Muscle layer of colon (tissue), 2 donors: ENCODE measurements around the gene DOHH.

Experiments used
- H3K27ac ChIP-seq: one replicate; pipeline ENCODE4 v1.7.0; 2013; ENCODE audit warnings: low read depth, mild to moderate bottlenecking, low read length, moderate library complexity
- H3K27me3 ChIP-seq, 2 donors: one replicate each; pipeline ENCODE4 v1.7.0; 2013; ENCODE audit warnings: low read length in 2 of 2, mild to moderate bottlenecking in 2 of 2; ENCODE audit not compliant: insufficient read depth in 2 of 2, control insufficient read depth in 1 of 2
- H3K36me3 ChIP-seq: one replicate; pipeline ENCODE4 v1.7.0; 2013; ENCODE audit warnings: mild to moderate bottlenecking, low read length; ENCODE audit not compliant: insufficient read depth
- H3K4me1 ChIP-seq: one replicate; pipeline ENCODE4 v1.7.0; 2013; ENCODE audit warnings: mild to moderate bottlenecking, low read length; ENCODE audit not compliant: insufficient read depth
- H3K4me3 ChIP-seq, 2 donors: one replicate each; pipeline ENCODE4 v1.7.0; 2013; ENCODE audit warnings: low read length in 2 of 2, low read depth in 1 of 2, mild to moderate bottlenecking in 1 of 2, moderate library complexity in 1 of 2
- H3K9ac ChIP-seq: one replicate; pipeline ENCODE4 v1.7.0; 2013; ENCODE audit warnings: low read length
- H3K9me3 ChIP-seq: one replicate; pipeline ENCODE4 v1.7.0; 2013; ENCODE audit warnings: mild to moderate bottlenecking, low read length
- donor health status: abdominal sarcoma.
- donor health status: Adenocarcinoma of cecum.

Gene DOHH

GRCh38 chr19:3524078-3524842 is 23.8 kb upstream of the DOHH start:
- no peak overlapping the region for H3K9ac ChIP-seq
- peaks cover 54% of the 10 kb centered on the region for H3K36me3 ChIP-seq
- H3K27me3 ChIP-seq: no peaks in the 10 kb centered on the region
- H3K27ac ChIP-seq: no peak overlapping the region
- H3K4me1 ChIP-seq: no peaks in the 10 kb centered on the region
- H3K9me3 ChIP-seq: no peaks in the 10 kb centered on the region
- H3K4me3 ChIP-seq: no peak overlapping the region

- no peaks in the 10 kb centered on the region for H3K4me1 ChIP-seq
- no peak overlapping the region for H3K9ac ChIP-seq
- H3K9me3 ChIP-seq: no peaks in the 10 kb centered on the region
- H3K36me3 ChIP-seq: peaks cover 55% of the 10 kb centered on the region
- H3K4me3 ChIP-seq: no peak overlapping the region
- no peak overlapping the region for H3K27ac ChIP-seq
- H3K27me3 ChIP-seq: no peaks in the 10 kb centered on the region
Measured at GRCh38 chr19:3523361-3524077, 23.0 kb upstream of the DOHH start.

- no peak overlapping the region for H3K4me3 ChIP-seq
- H3K27ac ChIP-seq: no peak overlapping the region
- no peaks in the 10 kb centered on the region for H3K27me3 ChIP-seq
- H3K36me3 ChIP-seq: peaks cover 49% of the 10 kb centered on the region
- no peaks in the 10 kb centered on the region for H3K4me1 ChIP-seq
- no peaks in the 10 kb centered on the region for H3K9me3 ChIP-seq
- H3K9ac ChIP-seq: no peak overlapping the region
Measured at GRCh38 chr19:3522421-3523360, 22.2 kb upstream of the DOHH start.

GRCh38 chr19:3521104-3521445 is 20.6 kb upstream of the DOHH start:
- H3K36me3 ChIP-seq: peaks cover 34% of the 10 kb centered on the region
- H3K4me3 ChIP-seq: no peak overlapping the region
- no peak overlapping the region for H3K27ac ChIP-seq
- peaks cover 7% of the 10 kb centered on the region for H3K4me1 ChIP-seq
- no peaks in the 10 kb centered on the region for H3K9me3 ChIP-seq
- H3K27me3 ChIP-seq: no peaks in the 10 kb centered on the region
- H3K9ac ChIP-seq: no peak overlapping the region

- no peaks in the 10 kb centered on the region for H3K9me3 ChIP-seq
- peaks cover 29% of the 10 kb centered on the region for H3K36me3 ChIP-seq
- no peak overlapping the region for H3K4me3 ChIP-seq
- H3K4me1 ChIP-seq: peaks cover 8% of the 10 kb centered on the region
- H3K27ac ChIP-seq: no peak overlapping the region
- no peaks in the 10 kb centered on the region for H3K27me3 ChIP-seq
- no peak overlapping the region for H3K9ac ChIP-seq
Measured at GRCh38 chr19:3520166-3521103, 20.0 kb upstream of the DOHH start.

GRCh38 chr19:3519126-3519525 is 18.7 kb upstream of the DOHH start:
- H3K4me3 ChIP-seq: no peak overlapping the region
- peaks cover 8% of the 10 kb centered on the region for H3K4me1 ChIP-seq
- H3K9me3 ChIP-seq: no peaks in the 10 kb centered on the region
- H3K27me3 ChIP-seq: no peaks in the 10 kb centered on the region
- H3K27ac ChIP-seq: no peak overlapping the region
- no peak overlapping the region for H3K9ac ChIP-seq
- H3K36me3 ChIP-seq: peaks cover 20% of the 10 kb centered on the region

GRCh38 chr19:3518659-3519058 is 18.2 kb upstream of the DOHH start:
- Histone ChIP-seq H3K36me3 (peaks cover 15% of the 10 kb centered on the region), H3K9me3 (no peaks in the 10 kb centered on the region), H3K4me3 (no peak overlapping the region), H3K27ac (no peak overlapping the region), H3K27me3 (no peaks in the 10 kb centered on the region), H3K4me1 (peaks cover 8% of the 10 kb centered on the region), H3K9ac (no peak overlapping the region)

- Histone ChIP-seq H3K9ac (no peak overlapping the region), H3K27me3 (no peaks in the 10 kb centered on the region), H3K4me3 (no peak overlapping the region), H3K4me1 (peaks cover 8% of the 10 kb centered on the region), H3K36me3 (peaks cover 11% of the 10 kb centered on the region), H3K9me3 (no peaks in the 10 kb centered on the region), H3K27ac (no peak overlapping the region)
Measured at GRCh38 chr19:3518255-3518654, 17.8 kb upstream of the DOHH start.

- Histone ChIP-seq H3K4me1 (peaks cover 8% of the 10 kb centered on the region), H3K27me3 (no peaks in the 10 kb centered on the region), H3K27ac (no peak overlapping the region), H3K9me3 (no peaks in the 10 kb centered on the region), H3K4me3 (no peak overlapping the region), H3K9ac (no peak overlapping the region), H3K36me3 (peaks cover 10% of the 10 kb centered on the region)
Measured at GRCh38 chr19:3517638-3518037, 17.2 kb upstream of the DOHH start.

- no peak overlapping the region for H3K4me3 ChIP-seq
- H3K27me3 ChIP-seq: no peaks in the 10 kb centered on the region
- H3K9ac ChIP-seq: no peak overlapping the region
- no peaks in the 10 kb centered on the region for H3K9me3 ChIP-seq
- peaks cover 8% of the 10 kb centered on the region for H3K4me1 ChIP-seq
- H3K27ac ChIP-seq: no peak overlapping the region
- peaks cover 10% of the 10 kb centered on the region for H3K36me3 ChIP-seq
Measured at GRCh38 chr19:3516675-3517207, 16.3 kb upstream of the DOHH start.
